ENCODE results near the gene BBOF1.

DNA sequence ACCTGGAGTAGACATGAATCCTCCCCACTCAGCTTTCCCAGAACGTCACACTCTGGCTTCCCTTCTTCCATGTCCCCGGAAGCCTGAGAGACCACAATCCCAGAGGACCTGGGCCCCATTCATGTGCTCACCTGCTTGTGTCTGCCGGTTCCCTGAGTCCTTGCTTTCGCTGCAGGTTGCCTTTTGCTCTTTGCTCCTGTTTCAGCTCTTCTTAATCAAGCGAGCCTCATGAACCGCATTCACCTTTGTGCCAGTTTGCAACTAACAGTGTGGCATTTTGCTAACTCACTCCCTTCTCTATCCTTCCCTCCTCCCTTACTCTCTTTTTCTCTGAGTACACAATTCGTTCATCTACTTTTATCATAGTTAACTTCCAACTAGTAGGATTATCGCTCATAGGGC is 23.2 kb upstream of the BBOF1 start:
- TF ChIP-seq EZH2 (IDR thresholded peaks at IDR 0.05; ENCODE audit: insufficient read depth, poor library complexity, severe bottlenecking) (no peak), EZH2phosphoT487 (IDR thresholded peaks at IDR 0.05; ENCODE audit: insufficient read depth, low read depth) (no peak)
